Hepatocyte (in vitro differentiated cells): Measurements from ENCODE around the gene SPART.

ENCODE experiments used
- EZH2 ChIP-seq: fragments of 200-600 bp; sonication (generic); IDR thresholded peaks from 2 replicates; pipeline ENCODE4 v1.6.1; 2016; ENCODE audit warnings: antibody characterized with exemption, mild to moderate bottlenecking, borderline replicate concordance
- EZH2phosphoT487 ChIP-seq: fragments of 200-600 bp; sonication (generic); IDR thresholded peaks from one replicate; pipeline ENCODE4 v1.6.1; 2018; ENCODE audit warnings: antibody characterized with exemption, mild to moderate bottlenecking, low read depth, moderate library complexity; ENCODE audit not compliant: unreplicated experiment, severe bottlenecking
- TF ChIP-seq, protein P1 (sequence below): fragments of 200-600 bp; sonication (generic); IDR thresholded peaks from 2 replicates; pipeline ENCODE4 v1.5.1; 2016; ENCODE audit warnings: antibody characterized with exemption, mild to moderate bottlenecking; ENCODE audit not compliant: poor library complexity

DNA sequence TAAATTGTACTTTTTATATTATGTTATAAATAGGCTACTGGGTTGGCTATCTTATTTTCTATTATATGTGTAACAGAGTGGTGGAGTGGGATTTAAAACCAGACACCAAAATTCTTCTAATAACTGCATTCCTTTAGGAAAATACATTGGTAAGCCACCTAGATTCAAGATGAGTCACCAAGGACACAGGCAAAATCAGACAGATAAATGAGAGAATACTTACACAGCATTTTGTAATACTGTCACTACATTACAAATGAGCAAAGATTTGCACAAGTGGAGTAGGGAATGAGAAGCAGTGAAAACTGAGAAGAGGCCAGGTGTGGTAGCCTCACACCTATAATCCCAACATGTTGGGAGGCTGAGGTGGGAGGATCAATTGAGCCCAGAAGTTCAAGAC is 6.2 kb upstream of the SPART start:
- TF ChIP-seq EZH2: no peak
- TF ChIP-seq, protein P1, sequence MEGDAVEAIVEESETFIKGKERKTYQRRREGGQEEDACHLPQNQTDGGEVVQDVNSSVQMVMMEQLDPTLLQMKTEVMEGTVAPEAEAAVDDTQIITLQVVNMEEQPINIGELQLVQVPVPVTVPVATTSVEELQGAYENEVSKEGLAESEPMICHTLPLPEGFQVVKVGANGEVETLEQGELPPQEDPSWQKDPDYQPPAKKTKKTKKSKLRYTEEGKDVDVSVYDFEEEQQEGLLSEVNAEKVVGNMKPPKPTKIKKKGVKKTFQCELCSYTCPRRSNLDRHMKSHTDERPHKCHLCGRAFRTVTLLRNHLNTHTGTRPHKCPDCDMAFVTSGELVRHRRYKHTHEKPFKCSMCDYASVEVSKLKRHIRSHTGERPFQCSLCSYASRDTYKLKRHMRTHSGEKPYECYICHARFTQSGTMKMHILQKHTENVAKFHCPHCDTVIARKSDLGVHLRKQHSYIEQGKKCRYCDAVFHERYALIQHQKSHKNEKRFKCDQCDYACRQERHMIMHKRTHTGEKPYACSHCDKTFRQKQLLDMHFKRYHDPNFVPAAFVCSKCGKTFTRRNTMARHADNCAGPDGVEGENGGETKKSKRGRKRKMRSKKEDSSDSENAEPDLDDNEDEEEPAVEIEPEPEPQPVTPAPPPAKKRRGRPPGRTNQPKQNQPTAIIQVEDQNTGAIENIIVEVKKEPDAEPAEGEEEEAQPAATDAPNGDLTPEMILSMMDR: no peak
- TF ChIP-seq EZH2phosphoT487: no peak
